ENCODE measurements around the gene TCF23.
"Not testable (repeated sequence)": the region's sequence is repeated elsewhere in the genome, so short reads cannot be mapped to it uniquely, and the experiment has no call there.

TCF23 gene

GRCh38 chr2:27194538-27195354 lies 45.9 kb downstream of the TCF23 start:
- Histone ChIP-seq H3K36me3 (ENCODE audit: control insufficient read depth in 2 of 2, insufficient read depth in 2 of 2, low read length in 2 of 2) (peaks cover 0 to 2% of the 10 kb centered on the region in 2 donors), H3K27me3 (ENCODE audit: control insufficient read depth in 1 of 2, insufficient read depth in 2 of 2, low read length in 2 of 2) (peaks cover 0 to 6% of the 10 kb centered on the region in 2 donors), H3K9ac (ENCODE audit: low read length in 2 of 2) (no peak overlapping the region), H3K4me1 (ENCODE audit: control insufficient read depth, insufficient read depth, low read length) (no peaks in the 10 kb centered on the region), H3K4me3 (ENCODE audit: low read length in 2 of 2) (no peak overlapping the region), H3K27ac (ENCODE audit: low read length) (no peak overlapping the region), H3K9me3 (ENCODE audit: control insufficient read depth in 2 of 2, low read length in 2 of 2) (no peaks in the 10 kb centered on the region)

GRCh38 chr2:27195799-27196198 lies 47.0 kb downstream of the TCF23 start:
- H3K27me3 ChIP-seq (ENCODE audit: control insufficient read depth in 1 of 2, insufficient read depth in 2 of 2, low read length in 2 of 2); H3K9ac ChIP-seq (ENCODE audit: low read length in 2 of 2); H3K27ac ChIP-seq (ENCODE audit: low read length); H3K36me3 ChIP-seq (ENCODE audit: control insufficient read depth in 2 of 2, insufficient read depth in 2 of 2, low read length in 2 of 2); H3K4me3 ChIP-seq (ENCODE audit: low read length in 2 of 2); H3K4me1 ChIP-seq (ENCODE audit: control insufficient read depth, insufficient read depth, low read length); H3K9me3 ChIP-seq (ENCODE audit: control insufficient read depth in 2 of 2, low read length in 2 of 2): not testable (repeated sequence)

- H3K9me3 ChIP-seq (ENCODE audit: control insufficient read depth in 2 of 2, low read length in 2 of 2); H3K27ac ChIP-seq (ENCODE audit: low read length); H3K4me1 ChIP-seq (ENCODE audit: control insufficient read depth, insufficient read depth, low read length); H3K9ac ChIP-seq (ENCODE audit: low read length in 2 of 2); H3K27me3 ChIP-seq (ENCODE audit: control insufficient read depth in 1 of 2, insufficient read depth in 2 of 2, low read length in 2 of 2); H3K4me3 ChIP-seq (ENCODE audit: low read length in 2 of 2): not testable (repeated sequence)
- H3K36me3 ChIP-seq (ENCODE audit: control insufficient read depth in 2 of 2, insufficient read depth in 2 of 2, low read length in 2 of 2), result peaks cover 3 to 16% of the 10 kb centered on the region in 2 donors
Measured at GRCh38 chr2:27198068-27198467, 49.3 kb downstream of the TCF23 start.

- no peak overlapping the region for H3K9ac ChIP-seq (ENCODE audit: low read length in 2 of 2)
- H3K27me3 ChIP-seq (ENCODE audit: control insufficient read depth in 1 of 2, insufficient read depth in 2 of 2, low read length in 2 of 2), result no peaks in the 10 kb centered on the region
- no peak overlapping the region for H3K4me3 ChIP-seq (ENCODE audit: low read length in 2 of 2)
- H3K36me3 ChIP-seq (ENCODE audit: control insufficient read depth in 2 of 2, insufficient read depth in 2 of 2, low read length in 2 of 2), result peaks cover 3 to 21% of the 10 kb centered on the region in 2 donors
- H3K9me3 ChIP-seq (ENCODE audit: control insufficient read depth in 2 of 2, low read length in 2 of 2), result no peaks in the 10 kb centered on the region
- H3K27ac ChIP-seq (ENCODE audit: low read length), result no peak overlapping the region
- H3K4me1 ChIP-seq (ENCODE audit: control insufficient read depth, insufficient read depth, low read length), result no peaks in the 10 kb centered on the region
Measured at GRCh38 chr2:27198627-27199026, 49.8 kb downstream of the TCF23 start.

- no peaks in the 10 kb centered on the region for H3K9me3 ChIP-seq (ENCODE audit: control insufficient read depth in 2 of 2, low read length in 2 of 2)
- H3K27ac ChIP-seq (ENCODE audit: low read length), result no peak overlapping the region
- H3K4me1 ChIP-seq (ENCODE audit: control insufficient read depth, insufficient read depth, low read length), result no peaks in the 10 kb centered on the region
- no peak overlapping the region for H3K4me3 ChIP-seq (ENCODE audit: low read length in 2 of 2)
- no peak overlapping the region for H3K9ac ChIP-seq (ENCODE audit: low read length in 2 of 2)
- peaks cover 5 to 28% of the 10 kb centered on the region in 2 donors for H3K36me3 ChIP-seq (ENCODE audit: control insufficient read depth in 2 of 2, insufficient read depth in 2 of 2, low read length in 2 of 2)
- H3K27me3 ChIP-seq (ENCODE audit: control insufficient read depth in 1 of 2, insufficient read depth in 2 of 2, low read length in 2 of 2), result no peaks in the 10 kb centered on the region
Measured at GRCh38 chr2:27199241-27199640, 50.4 kb downstream of the TCF23 start.

- no peak overlapping the region for H3K4me3 ChIP-seq (ENCODE audit: low read length in 2 of 2)
- no peak overlapping the region for H3K27ac ChIP-seq (ENCODE audit: low read length)
- no peaks in the 10 kb centered on the region for H3K9me3 ChIP-seq (ENCODE audit: control insufficient read depth in 2 of 2, low read length in 2 of 2)
- H3K27me3 ChIP-seq (ENCODE audit: control insufficient read depth in 1 of 2, insufficient read depth in 2 of 2, low read length in 2 of 2), result no peaks in the 10 kb centered on the region
- H3K4me1 ChIP-seq (ENCODE audit: control insufficient read depth, insufficient read depth, low read length), result no peaks in the 10 kb centered on the region
- H3K9ac ChIP-seq (ENCODE audit: low read length in 2 of 2), result no peak overlapping the region
- H3K36me3 ChIP-seq (ENCODE audit: control insufficient read depth in 2 of 2, insufficient read depth in 2 of 2, low read length in 2 of 2), result peaks cover 21 to 43% of the 10 kb centered on the region in 2 donors
Measured at GRCh38 chr2:27201675-27202074, 52.9 kb downstream of the TCF23 start.

GRCh38 chr2:27202854-27203253 lies 54.0 kb downstream of the TCF23 start:
- no peaks in the 10 kb centered on the region for H3K9me3 ChIP-seq (ENCODE audit: control insufficient read depth in 2 of 2, low read length in 2 of 2)
- no peak overlapping the region for H3K4me3 ChIP-seq (ENCODE audit: low read length in 2 of 2)
- H3K27me3 ChIP-seq (ENCODE audit: control insufficient read depth in 1 of 2, insufficient read depth in 2 of 2, low read length in 2 of 2), result no peaks in the 10 kb centered on the region
- H3K36me3 ChIP-seq (ENCODE audit: control insufficient read depth in 2 of 2, insufficient read depth in 2 of 2, low read length in 2 of 2), result peaks cover 26 to 54% of the 10 kb centered on the region in 2 donors
- H3K4me1 ChIP-seq (ENCODE audit: control insufficient read depth, insufficient read depth, low read length), result no peaks in the 10 kb centered on the region
- H3K27ac ChIP-seq (ENCODE audit: low read length), result no peak overlapping the region
- H3K9ac ChIP-seq (ENCODE audit: low read length in 2 of 2), result no peak overlapping the region

- Histone ChIP-seq H3K4me3 (ENCODE audit: low read length in 2 of 2) (no peak overlapping the region), H3K4me1 (ENCODE audit: control insufficient read depth, insufficient read depth, low read length) (no peaks in the 10 kb centered on the region), H3K36me3 (ENCODE audit: control insufficient read depth in 2 of 2, insufficient read depth in 2 of 2, low read length in 2 of 2) (peaks cover 26 to 55% of the 10 kb centered on the region in 2 donors), H3K27me3 (ENCODE audit: control insufficient read depth in 1 of 2, insufficient read depth in 2 of 2, low read length in 2 of 2) (no peaks in the 10 kb centered on the region), H3K27ac (ENCODE audit: low read length) (no peak overlapping the region), H3K9ac (ENCODE audit: low read length in 2 of 2) (no peak overlapping the region), H3K9me3 (ENCODE audit: control insufficient read depth in 2 of 2, low read length in 2 of 2) (no peaks in the 10 kb centered on the region)
Measured at GRCh38 chr2:27203741-27204140, 54.9 kb downstream of the TCF23 start.

GRCh38 chr2:27204566-27204965 lies 55.8 kb downstream of the TCF23 start:
- H3K27ac ChIP-seq (ENCODE audit: low read length), result no peak overlapping the region
- H3K4me3 ChIP-seq (ENCODE audit: low read length in 2 of 2), result no peak overlapping the region
- H3K9ac ChIP-seq (ENCODE audit: low read length in 2 of 2), result no peak overlapping the region
- no peaks in the 10 kb centered on the region for H3K9me3 ChIP-seq (ENCODE audit: control insufficient read depth in 2 of 2, low read length in 2 of 2)
- H3K4me1 ChIP-seq (ENCODE audit: control insufficient read depth, insufficient read depth, low read length), result no peaks in the 10 kb centered on the region
- no peaks in the 10 kb centered on the region for H3K27me3 ChIP-seq (ENCODE audit: control insufficient read depth in 1 of 2, insufficient read depth in 2 of 2, low read length in 2 of 2)
- H3K36me3 ChIP-seq (ENCODE audit: control insufficient read depth in 2 of 2, insufficient read depth in 2 of 2, low read length in 2 of 2), result peaks cover 26 to 52% of the 10 kb centered on the region in 2 donors

- Histone ChIP-seq H3K9me3 (ENCODE audit: control insufficient read depth in 2 of 2, low read length in 2 of 2) (no peaks in the 10 kb centered on the region), H3K4me1 (ENCODE audit: control insufficient read depth, insufficient read depth, low read length) (no peaks in the 10 kb centered on the region), H3K27me3 (ENCODE audit: control insufficient read depth in 1 of 2, insufficient read depth in 2 of 2, low read length in 2 of 2) (no peaks in the 10 kb centered on the region), H3K27ac (ENCODE audit: low read length) (no peak overlapping the region), H3K9ac (ENCODE audit: low read length in 2 of 2) (no peak overlapping the region), H3K36me3 (ENCODE audit: control insufficient read depth in 2 of 2, insufficient read depth in 2 of 2, low read length in 2 of 2) (peaks cover 24 to 51% of the 10 kb centered on the region in 2 donors), H3K4me3 (ENCODE audit: low read length in 2 of 2) (no peak overlapping the region)
Measured at GRCh38 chr2:27205206-27205605, 56.4 kb downstream of the TCF23 start.

GRCh38 chr2:27206346-27206745 lies 57.5 kb downstream of the TCF23 start:
- Histone ChIP-seq H3K9ac (ENCODE audit: low read length in 2 of 2) (no peak overlapping the region), H3K36me3 (ENCODE audit: control insufficient read depth in 2 of 2, insufficient read depth in 2 of 2, low read length in 2 of 2) (peaks cover 24 to 49% of the 10 kb centered on the region in 2 donors), H3K4me1 (ENCODE audit: control insufficient read depth, insufficient read depth, low read length) (peaks cover 5% of the 10 kb centered on the region), H3K4me3 (ENCODE audit: low read length in 2 of 2) (no peak overlapping the region), H3K9me3 (ENCODE audit: control insufficient read depth in 2 of 2, low read length in 2 of 2) (no peaks in the 10 kb centered on the region), H3K27me3 (ENCODE audit: control insufficient read depth in 1 of 2, insufficient read depth in 2 of 2, low read length in 2 of 2) (no peaks in the 10 kb centered on the region), H3K27ac (ENCODE audit: low read length) (no peak overlapping the region)
